AG08396 (cell line): ENCODE data around the gene METTL24.

Source experiments
- DNase-seq: peaks from one replicate; pipeline ENCODE4 v3.0.0; 2012; ENCODE audit warnings: low spot score, mixed read lengths

METTL24 gene, protein sequence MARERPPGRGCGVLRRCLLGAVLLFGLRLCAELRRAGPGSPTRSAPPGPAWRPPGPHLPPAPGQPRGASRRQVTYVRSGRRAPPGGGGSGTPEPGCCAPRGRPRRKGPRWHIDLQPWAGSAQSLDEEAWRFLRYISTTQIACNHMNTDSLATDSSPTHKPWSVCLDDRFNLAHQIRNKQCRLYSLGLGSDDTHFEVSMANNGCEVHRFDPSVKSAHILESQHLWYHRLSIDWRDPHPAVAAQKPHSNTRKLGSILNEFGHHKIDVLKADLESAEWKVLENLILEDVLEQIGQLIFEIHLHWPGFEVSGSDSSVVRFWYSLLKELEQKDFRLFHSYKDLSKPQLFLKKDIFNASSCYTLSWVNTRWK

DNA sequence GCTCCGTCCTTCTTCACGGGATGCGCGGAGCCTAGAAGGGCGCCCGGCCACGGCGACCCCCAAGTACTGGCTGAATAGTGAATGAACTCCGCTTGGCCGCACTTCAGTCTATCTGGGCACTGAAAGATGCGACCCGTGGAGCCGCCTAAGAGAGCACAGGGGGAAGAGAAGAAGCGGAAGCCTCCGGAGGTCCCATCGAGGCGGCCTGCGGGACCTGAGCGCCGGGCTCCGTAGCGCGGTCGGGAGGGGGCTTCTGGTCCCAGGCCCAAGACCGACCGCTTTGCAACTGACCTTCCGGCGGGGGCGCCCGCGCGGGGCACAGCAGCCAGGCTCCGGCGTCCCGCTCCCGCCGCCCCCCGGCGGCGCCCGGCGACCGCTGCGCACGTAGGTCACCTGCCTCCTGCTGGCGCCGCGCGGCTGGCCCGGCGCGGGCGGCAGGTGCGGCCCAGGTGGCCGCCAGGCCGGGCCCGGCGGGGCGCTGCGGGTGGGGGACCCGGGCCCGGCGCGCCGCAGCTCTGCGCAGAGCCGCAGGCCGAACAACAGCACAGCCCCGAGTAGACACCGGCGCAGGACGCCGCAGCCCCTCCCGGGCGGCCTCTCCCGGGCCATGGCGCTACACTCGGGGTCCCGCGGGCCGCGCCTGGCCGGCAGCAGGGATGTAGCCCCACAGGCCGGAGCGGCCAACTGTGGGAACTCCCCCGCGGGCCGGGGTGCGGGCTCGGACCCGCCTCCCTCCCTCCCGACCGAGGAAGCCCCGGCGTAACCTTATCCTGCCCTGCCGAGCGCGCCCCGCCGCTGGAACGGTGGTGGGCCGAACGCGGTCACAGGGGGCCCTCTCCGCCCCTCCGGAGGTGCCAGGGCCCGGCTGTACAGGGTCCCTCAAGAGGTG, at the start of gene METTL24:
TSS of gene METTL24 (minus strand) at position 686 of the 889 bp plus-strand sequence. CDS start at position 609, 77 bp downstream.
- DNase-seq: peak; percentile 29

DNA sequence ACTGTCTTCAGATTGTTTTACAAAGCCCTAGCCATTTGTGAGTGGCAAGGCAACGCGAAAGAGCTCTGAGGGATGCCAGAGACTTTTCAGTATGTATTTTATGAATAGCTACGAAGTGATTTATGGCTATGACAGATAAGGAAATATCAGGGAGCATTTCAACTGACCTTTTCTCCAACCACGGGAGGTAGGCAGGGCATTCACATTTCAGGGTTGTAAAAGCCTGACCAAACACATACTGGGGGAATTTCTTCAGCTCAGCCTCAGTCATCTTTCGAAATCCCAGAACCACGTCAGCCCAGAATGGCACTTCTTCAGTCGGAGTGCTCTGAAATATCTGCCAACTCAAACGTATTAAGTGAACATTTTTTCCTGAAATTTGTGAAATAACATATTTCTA, 46.5 kb upstream of the METTL24 start:
- no peak for DNase-seq

DNA sequence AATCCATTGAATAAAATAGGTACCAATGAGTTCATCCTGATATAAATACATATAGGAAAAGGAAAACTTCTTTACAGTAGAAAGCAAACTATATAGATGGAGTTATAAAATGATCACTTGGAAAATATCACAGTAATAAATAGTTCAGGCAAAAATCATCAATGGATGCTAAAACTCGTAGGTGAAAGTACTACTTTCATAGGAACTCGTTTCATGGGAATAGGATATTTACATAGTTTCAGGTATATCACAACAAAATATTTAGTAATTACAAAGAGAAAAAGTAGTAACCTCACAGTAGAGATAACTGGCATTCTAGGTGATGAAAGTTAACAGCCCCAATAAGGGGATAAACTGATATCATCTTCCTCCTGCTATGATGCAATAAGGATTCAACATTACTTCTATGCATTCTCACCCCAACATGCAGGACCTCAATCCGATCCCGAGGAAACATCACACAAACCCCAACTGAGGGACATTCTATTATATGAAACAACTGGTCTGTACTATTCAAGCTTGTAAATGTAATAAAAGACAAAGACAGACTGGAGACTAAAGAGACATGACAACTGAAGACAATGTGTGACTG, 43.5 kb upstream of the METTL24 start:
- no peak for DNase-seq

DNA sequence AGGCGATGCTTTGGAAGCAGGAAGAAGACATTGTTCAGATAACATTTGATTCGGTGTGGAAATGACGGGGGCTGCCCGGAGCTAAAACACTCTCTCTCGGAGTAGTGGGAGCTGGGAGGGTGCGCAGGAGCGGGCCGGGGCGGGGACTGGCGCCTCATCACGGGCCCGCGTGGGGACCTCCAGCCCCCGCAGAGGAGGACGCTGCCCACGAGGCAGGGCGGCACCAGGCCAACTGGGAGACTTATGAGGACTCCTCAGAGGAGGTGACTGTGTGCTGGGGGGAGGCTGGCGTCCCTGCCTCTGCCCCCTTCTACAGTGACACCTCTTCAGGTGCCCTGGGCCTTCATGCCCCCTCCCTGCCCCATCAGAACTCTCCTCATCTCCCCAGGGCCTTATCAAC, 42.1 kb upstream of the METTL24 start:
- no peak for DNase-seq

DNA sequence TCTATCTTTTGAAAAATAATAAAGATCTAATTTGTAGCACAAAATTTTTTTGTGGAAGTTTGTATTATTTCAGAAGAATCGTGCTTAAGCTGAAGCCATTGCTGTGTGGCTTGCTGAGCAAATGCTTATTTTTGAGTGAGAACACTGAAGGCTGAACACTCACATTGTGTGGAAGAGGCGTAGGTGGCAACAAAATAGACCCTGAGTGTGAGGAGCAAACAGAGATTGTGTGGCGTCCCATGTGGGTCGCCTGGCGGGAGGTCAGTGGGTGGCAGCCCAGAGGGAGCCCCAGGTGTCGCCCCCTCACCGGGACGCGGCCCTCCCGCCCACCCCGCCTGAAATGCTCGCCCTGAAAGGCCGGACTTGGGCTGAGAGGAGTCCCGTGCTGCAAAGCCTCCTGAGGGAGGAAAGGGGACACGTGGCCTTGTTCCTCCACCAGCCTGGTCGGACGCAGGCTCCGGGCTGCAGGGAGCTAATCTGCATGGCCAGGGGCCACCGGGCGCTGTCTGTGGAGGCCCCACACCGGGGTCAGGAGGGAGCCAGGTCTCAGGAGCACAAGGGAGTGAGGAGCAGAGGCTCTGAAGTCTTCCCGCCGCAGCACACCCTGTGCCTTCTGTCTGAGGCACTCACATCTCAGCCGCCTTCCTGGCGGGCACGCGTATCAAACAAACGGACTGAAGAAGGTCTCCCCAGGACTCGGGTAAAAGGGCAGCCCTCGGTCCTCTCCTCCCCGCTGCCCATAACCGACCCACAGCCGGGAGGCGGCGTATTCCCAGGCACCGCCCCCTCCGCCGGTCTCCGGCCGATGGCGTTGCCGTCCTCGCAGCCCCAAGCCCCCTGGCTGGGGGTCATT, 41.3 kb upstream of the METTL24 start:
- DNase-seq: peak; percentile 36

DNA sequence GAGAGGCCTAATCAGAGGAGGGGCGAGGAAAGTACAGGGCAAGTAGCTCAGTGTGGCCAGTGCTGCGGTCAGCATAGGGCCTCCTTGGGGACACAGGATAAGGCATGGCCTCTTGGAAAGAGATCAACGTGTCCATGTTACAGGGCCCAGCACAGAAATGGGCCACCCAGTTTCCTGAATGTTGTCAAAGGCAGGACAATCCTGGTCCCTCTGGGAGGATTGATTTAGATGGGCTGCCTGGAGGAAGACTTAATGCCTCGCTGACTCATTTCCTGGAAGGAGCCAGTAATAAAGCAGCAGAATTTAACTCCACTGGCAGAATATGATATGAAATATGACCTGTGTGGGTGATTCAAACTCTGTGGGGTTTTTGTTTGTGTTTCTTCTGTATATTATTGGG, 40.6 kb upstream of the METTL24 start:
- DNase-seq: peak; percentile 62

DNA sequence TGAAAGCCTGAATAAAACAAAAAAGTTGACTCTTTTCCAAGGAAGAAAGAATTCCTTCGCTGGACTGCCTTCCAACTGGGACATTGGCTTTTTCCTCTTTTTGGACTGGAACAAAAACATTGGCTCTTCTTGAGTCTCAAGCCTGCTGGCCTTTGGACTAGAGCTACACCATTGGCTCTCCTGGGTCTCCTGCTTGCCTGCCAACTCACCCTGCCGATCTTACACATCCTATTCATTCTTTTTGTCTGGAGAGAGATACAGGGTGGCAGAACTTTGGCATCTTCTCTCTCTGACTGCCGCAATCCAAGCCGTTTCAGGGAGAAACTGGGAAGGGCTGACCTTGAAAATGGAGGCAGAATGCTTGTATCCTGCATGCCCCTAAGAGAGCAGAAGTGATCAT, 37.1 kb upstream of the METTL24 start:
- DNase-seq: no peak

DNA sequence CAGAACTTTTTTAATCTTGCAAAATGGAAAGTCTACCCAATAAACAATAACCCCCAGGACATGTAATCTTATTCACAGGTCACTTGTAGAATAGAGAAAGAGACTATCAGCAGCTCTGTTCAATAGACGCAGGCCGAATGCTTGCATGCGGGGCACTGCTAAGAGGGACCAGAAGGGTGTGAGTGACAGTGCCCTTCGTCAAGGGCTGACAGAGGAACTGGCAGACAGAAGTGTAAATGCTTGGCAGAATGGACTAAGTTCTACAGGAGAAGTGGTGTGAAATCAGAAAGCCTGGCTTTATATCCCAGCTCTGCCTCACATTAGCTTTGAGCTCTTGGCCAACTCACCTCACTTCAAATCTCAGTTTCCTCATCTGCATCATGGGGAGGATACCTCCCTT, 36.3 kb upstream of the METTL24 start:
- DNase-seq: no peak

DNA sequence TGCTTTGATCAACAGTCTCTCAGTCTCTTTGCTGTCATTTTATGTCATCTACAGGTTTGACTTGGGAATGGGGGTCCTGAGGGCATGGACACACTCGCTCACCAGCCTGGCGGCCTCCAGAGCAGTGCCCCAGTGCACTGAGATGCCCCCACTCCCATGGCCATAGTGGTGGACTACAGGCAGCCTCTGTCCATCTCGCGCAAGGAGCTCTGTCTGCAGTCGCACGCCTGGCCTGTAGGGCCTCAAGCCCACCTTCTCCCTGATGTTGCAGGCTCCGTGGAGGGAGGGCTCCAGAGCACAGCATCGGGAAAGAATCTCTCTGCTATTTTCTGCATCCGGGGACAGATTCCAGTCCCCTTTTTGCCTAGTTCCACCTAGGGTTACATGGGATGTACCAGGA, 34.6 kb upstream of the METTL24 start:
- no peak for DNase-seq

DNA sequence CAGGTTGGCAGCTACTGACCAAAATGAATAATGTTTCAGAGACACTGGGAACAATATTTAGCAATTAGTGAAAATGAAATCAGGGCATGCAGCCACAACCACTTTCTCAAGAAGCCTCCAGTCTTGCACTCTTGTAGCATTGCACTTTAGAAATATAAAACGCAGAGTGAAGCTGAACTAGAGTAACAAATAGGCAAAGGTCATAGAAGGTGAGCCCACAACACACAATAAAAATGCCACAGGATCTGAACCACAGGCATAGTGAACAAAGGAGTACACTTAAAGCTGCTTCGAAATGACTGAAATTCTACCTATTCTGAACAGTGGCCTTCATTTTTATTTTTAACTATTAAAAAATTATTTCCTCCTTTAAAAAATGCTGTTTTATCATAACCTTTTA, 32.3 kb upstream of the METTL24 start:
- DNase-seq: no peak

DNA sequence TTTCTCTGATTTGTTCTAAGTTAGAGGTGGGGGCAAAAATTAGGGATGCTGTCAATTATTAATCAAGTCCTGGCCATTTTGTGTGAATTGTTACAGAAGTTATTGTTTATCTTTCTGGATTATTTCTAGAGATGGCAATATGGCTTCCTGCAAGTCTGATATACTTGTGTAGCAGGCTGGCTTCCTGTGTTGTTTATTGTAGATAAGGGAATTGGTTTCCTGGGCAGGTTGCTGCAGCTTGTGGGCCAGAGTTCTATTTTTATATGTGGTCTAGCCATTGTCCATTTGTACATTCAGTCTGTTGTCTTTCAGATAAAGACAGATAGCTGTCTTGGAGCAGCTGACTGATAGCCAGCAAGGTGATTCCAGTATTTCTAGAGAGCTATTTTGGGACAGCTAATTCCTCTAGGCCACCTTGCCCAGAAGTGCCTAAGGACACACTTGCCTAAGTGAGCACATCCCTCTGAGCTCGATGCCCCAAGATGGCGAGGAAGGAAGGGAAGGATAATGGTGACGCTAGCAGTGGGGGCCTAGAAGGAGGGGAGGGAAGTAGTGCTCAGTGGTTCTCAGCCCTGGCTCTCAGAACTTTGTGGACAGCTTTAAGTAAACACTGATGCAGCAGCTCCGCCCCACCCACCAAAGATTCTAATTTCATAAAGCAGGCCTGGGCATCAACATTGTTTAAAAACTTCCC, 31.7 kb upstream of the METTL24 start:
- DNase-seq: no peak

DNA sequence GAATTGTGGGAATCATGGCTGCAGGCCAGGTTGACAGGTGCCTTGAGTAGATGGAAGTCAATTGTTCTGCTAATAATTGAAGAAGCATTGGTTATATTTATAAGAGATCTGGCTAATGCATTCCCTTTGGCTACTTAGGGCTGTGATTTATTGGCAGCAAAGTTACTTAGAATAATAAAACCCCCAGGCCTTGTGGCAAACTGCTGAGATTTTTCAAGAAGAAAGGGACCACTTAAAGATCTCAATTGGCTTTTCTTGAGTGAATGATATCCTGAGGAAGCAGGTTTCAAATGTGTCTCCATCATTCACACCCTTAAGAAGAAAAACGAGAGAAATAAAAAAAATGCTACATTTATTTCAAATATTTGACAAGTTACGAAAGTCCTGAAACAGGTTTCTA, 29.8 kb upstream of the METTL24 start:
- DNase-seq: no peak

DNA sequence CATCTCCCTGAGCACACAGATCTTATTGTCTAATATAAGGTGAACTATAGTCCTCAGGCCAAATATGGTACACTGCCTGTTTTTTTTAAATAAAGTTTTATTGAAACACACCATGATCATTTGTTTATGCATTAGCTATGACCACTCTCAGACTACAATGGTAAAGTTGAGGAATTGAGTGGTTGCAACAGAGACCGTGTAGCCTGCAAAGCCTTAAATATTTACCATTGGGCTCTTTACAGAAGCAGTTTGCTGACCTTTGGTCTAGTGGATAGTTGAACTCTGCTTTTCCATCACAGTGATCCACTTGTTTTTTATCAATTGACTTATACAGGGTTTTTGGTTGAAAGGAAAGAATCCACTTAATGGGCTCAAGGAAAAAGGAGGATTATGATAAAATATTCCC, 27.3 kb upstream of the METTL24 start:
- no peak for DNase-seq

DNA sequence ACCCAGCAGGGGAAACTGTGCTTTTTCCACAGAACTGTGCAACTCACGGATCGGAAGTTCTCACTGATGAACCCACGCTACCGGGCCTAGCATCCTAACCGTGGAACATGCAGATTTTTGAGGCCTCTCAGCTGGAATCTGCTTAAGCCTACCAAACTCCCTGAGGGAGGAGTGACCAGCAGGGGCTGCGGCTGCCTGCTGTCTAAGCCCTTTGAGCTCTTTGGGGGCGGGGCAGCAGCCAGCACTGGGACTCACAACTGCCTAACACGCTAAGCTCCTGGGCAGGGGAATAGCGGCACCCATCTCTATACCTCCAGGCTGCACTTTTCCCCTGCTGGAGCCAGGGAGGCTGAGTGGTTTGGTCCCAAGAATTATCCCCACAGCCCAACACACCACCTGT, 20.4 kb upstream of the METTL24 start:
- DNase-seq: no peak

DNA sequence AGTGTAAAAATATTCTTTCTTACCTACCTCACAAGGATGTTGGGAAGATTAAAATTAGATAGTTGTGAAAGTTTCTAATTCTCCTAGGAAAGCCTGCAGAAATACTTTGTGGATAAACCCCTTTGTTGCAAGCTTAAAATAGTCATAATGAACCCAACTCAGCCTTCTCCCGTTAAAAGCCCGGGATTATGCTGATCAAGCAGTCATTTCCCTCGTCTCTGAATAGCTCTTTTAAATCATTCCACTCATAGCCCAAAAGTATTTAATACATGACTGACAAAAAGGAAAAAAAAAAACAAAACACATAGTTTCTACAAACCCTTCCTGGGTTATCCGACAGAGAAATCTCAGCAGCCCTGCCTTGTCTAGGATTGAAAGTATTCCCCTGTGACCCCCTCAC, 10.9 kb upstream of the METTL24 start:
- no peak for DNase-seq

DNA sequence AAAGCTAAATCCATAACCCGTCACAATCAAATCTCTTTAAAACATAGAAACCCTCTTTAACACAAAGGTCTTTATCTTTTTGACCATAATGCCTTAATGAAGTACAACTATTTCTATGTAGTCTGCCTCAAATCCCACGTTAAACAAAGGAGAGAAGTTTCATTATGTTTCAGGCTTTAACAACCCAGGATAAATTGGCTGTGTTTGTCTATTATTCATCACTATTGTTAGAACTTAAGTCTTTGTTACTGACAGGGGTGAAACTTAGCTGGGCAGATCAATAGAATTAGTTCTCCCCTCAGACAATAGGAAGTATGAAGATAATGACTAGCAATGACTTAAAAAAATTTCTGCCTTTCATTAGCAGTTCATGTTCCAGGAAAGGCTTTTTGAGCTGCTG, 10.1 kb upstream of the METTL24 start:
- no peak for DNase-seq

DNA sequence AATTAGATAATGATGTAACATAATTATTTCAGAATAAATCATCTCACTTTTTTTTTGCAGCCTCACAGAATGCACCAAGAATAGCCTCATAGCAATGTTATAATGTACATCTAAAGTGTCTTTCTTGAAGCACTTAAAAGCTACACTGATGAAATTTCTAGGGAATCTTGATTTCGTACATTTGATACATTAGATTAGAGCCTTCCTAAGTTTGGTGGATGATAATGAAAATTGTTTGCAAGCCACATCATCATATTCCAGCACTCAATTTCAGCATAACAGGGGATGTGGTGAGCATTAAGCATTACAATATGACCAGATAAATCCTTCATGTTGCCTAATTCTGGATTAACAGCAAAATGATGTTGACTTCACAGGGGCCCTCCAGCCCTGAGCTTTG, 9.7 kb upstream of the METTL24 start:
- DNase-seq: no peak

DNA sequence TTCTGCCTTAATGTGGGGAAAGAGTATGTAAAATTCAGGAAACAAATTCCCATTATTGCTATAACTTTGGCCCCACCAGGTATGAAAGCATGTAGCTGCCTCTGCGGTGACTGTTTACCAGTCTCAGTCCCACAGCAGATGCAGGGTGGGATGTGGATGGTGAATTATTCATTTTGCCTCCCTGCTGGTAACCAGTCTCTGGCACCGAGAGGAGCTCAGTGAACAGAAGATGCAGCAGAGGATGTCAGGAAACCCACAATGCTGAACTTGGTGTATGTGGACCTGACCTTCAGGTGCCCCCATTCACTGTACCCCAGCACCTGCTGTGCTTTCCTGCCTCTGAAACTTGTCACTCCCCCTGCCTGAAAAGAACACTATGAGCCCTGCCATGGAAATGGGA, 8.8 kb upstream of the METTL24 start:
- DNase-seq: no peak

DNA sequence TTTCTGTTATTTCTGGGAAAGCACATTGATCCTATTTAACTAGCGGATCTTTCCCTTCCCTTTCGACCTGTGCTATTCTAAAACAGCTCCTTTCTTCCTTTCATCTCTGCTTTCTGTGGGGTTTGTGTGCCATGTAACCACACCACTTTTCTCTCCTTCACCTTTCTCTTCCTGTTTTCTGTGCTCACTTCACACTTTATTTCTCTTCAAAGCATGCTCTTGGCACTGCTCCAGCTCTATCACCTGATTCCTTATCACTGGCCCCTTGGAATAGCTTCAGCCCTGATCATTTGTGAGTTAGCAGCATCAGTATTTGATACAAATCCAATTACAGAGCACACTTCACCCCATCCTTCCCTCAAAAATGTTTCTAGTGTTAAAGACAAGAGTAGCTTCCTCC, 8.1 kb upstream of the METTL24 start:
- no peak for DNase-seq

DNA sequence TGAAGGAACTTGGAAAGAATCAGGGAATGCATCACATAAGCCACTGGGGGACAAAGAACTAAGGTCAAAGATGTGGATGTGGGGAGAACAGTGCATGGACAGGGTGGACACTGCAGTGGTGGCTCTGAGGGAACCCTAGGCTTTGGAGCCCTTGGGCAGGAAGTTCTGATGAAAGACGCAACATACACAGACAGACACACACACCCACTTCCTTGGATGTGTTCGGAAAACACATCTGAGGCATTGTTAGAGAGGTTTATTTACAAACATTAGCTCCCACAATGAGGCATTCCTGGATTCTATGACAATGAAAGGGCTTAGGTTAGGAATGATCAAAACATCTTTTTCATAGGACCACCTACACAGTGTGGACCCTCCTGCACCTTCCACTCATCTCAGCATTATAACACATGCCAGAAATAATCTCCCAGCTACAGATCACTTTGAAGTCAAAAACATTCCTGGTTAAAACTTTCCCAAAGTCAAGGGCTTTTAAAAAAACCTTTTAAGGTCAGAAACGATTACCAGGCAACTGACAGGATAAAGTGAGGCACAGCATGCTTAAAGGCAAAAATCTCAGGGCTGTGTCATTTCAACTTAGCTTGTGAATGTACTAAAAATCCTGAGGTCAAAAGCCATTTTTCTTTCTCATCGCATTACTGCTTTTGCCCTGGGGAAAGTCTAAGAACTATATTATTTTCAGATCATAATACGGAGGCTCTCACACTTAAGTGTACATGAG, 6.4 kb upstream of the METTL24 start:
- DNase-seq: no peak

DNA sequence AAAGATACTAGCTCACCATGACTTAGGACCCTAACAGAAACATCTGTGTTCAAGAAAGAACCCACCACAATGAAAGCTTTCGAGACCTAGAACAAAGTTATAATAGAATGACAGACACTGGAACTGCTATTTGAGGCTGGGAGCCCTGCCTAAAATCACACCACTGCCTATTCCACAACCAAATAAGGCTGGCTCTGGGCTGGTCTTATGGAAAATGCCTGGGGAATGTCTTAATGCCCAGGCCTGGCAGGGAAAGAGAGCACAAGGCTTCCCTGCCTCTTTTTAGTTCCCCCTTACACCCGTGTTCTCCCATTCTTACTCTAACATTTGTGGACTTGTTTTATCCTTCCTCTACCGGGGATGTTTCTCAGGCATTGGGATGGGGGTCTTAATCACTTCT, 5.6 kb upstream of the METTL24 start:
- no peak for DNase-seq
